Measurements from ENCODE around the gene ROBO1. TPM values are rescaled to one million over a fixed set of nuclear protein-coding genes. Genes with fewer than 3 reads are reported as not detected.

ROBO1 gene
- total RNA-seq, 1 experiment from 2014 or later: 33.9 TPM

- Mint-ChIP-seq H3K4me1 (ENCODE audit: low read depth, unreplicated experiment) (no peaks in the 10 kb centered on the region), H3K27ac (ENCODE audit: unreplicated experiment) (no peak overlapping the region), H3K4me3 (ENCODE audit: low read depth, unreplicated experiment) (no peak overlapping the region), H3K27me3 (ENCODE audit: unreplicated experiment) (no peaks in the 10 kb centered on the region), H3K36me3 (ENCODE audit: insufficient read depth, unreplicated experiment) (no peaks in the 10 kb centered on the region), H3K9me3 (ENCODE audit: low read depth, unreplicated experiment) (no peaks in the 10 kb centered on the region)
- DNase-seq: no peak
- no TSS peak for BruUV-seq (replicated peaks)
- intact Hi-C loops (cut with micrococcal nuclease; ENCODE audit: unreplicated experiment): no loop called here
- CTCF ChIA-PET: no interaction called here
- no peak for TF ChIP-seq CTCF (IDR thresholded peaks at IDR 0.05; ENCODE audit: unreplicated experiment)
These were observed 600.0 kb downstream of the ROBO1 start for GRCh38 chr3:79167651-79168416.

GRCh38 chr3:79162653-79163052 lies 605.1 kb downstream of the ROBO1 start:
- no peaks in the 10 kb centered on the region for H3K36me3 Mint-ChIP-seq (ENCODE audit: insufficient read depth, unreplicated experiment)
- no peak overlapping the region for H3K4me3 Mint-ChIP-seq (ENCODE audit: low read depth, unreplicated experiment)
- no peaks in the 10 kb centered on the region for H3K9me3 Mint-ChIP-seq (ENCODE audit: low read depth, unreplicated experiment)
- no TSS peak for BruUV-seq (replicated peaks)
- CTCF ChIA-PET: no interaction called here
- no peaks in the 10 kb centered on the region for H3K4me1 Mint-ChIP-seq (ENCODE audit: low read depth, unreplicated experiment)
- intact Hi-C loops (cut with micrococcal nuclease; ENCODE audit: unreplicated experiment): no loop called here
- no peaks in the 10 kb centered on the region for H3K27me3 Mint-ChIP-seq (ENCODE audit: unreplicated experiment)
- no peak overlapping the region for H3K27ac Mint-ChIP-seq (ENCODE audit: unreplicated experiment)
- TF ChIP-seq CTCF (IDR thresholded peaks at IDR 0.05; ENCODE audit: unreplicated experiment): no peak
- no peak for DNase-seq

GRCh38 chr3:79161941-79162340 lies 605.9 kb downstream of the ROBO1 start:
- no TSS peak for BruUV-seq (replicated peaks)
- Mint-ChIP-seq H3K36me3 (ENCODE audit: insufficient read depth, unreplicated experiment) (no peaks in the 10 kb centered on the region), H3K9me3 (ENCODE audit: low read depth, unreplicated experiment) (no peaks in the 10 kb centered on the region), H3K4me3 (ENCODE audit: low read depth, unreplicated experiment) (no peak overlapping the region), H3K27me3 (ENCODE audit: unreplicated experiment) (no peaks in the 10 kb centered on the region), H3K27ac (ENCODE audit: unreplicated experiment) (no peak overlapping the region), H3K4me1 (ENCODE audit: low read depth, unreplicated experiment) (no peaks in the 10 kb centered on the region)
- intact Hi-C loops (cut with micrococcal nuclease; ENCODE audit: unreplicated experiment): no loop called here
- CTCF ChIA-PET: no interaction called here
- DNase-seq: no peak
- no peak for TF ChIP-seq CTCF (IDR thresholded peaks at IDR 0.05; ENCODE audit: unreplicated experiment)

- CTCF ChIA-PET: no interaction called here
- intact Hi-C loops (cut with micrococcal nuclease; ENCODE audit: unreplicated experiment): no loop called here
- no peak for DNase-seq
- BruUV-seq (replicated peaks): no TSS peak
- Mint-ChIP-seq H3K36me3 (ENCODE audit: insufficient read depth, unreplicated experiment) (no peaks in the 10 kb centered on the region), H3K27me3 (ENCODE audit: unreplicated experiment) (no peaks in the 10 kb centered on the region), H3K9me3 (ENCODE audit: low read depth, unreplicated experiment) (no peaks in the 10 kb centered on the region), H3K4me1 (ENCODE audit: low read depth, unreplicated experiment) (no peaks in the 10 kb centered on the region), H3K4me3 (ENCODE audit: low read depth, unreplicated experiment) (no peak overlapping the region), H3K27ac (ENCODE audit: unreplicated experiment) (no peak overlapping the region)
- no peak for TF ChIP-seq CTCF (IDR thresholded peaks at IDR 0.05; ENCODE audit: unreplicated experiment)
These were observed 607.4 kb downstream of the ROBO1 start for GRCh38 chr3:79160421-79160820.
